Keratinocyte (primary cell): ENCODE measurements around the gene E2F6. TPM values are rescaled to one million over a fixed set of nuclear protein-coding genes. Genes with fewer than 3 reads are reported as not detected.

Experiments
- DNase-seq: peaks from one replicate; pipeline ENCODE4 v3.0.0-alpha.2; 2011; ENCODE audit warnings: low read depth, missing footprints, low spot score
- FAIRE-seq: peaks from 2 replicates; lab custom pipeline; 2011; peaks lifted over from hg19 to GRCh38; lab: Jason Lieb, UNC
- H2AFZ ChIP-seq: 2 replicates; pipeline ENCODE4 v1.6.0; 2012; ENCODE audit warnings: low read length, control low read depth, inconsistent platforms; ENCODE audit not compliant: control insufficient read depth
- H3K27ac ChIP-seq: 2 replicates; pipeline ENCODE4 v1.5.1; 2011; ENCODE audit warnings: low read length; ENCODE audit not compliant: control insufficient read depth, insufficient read depth
- H3K27me3 ChIP-seq: 3 replicates; pipeline ENCODE4 v1.6.0; 2011; ENCODE audit warnings: low read length; ENCODE audit not compliant: control insufficient read depth, insufficient read depth; ENCODE audit errors: extremely low read depth
- H3K36me3 ChIP-seq, 2 experiments: 2 replicates in 1 of 2; 3 replicates in 1 of 2; pipeline ENCODE4 v1.5.1; 2011; ENCODE audit warnings: low read length in 2 of 2, mild to moderate bottlenecking in 1 of 2; ENCODE audit not compliant: control insufficient read depth in 2 of 2, insufficient read depth in 2 of 2; ENCODE audit errors: extremely low read depth in 1 of 2
- H3K4me1 ChIP-seq: 3 replicates; pipeline ENCODE4 v1.5.1; 2011; ENCODE audit warnings: low read length; ENCODE audit not compliant: control insufficient read depth, insufficient read depth; ENCODE audit errors: extremely low read depth
- H3K4me2 ChIP-seq: 3 replicates; pipeline ENCODE4 v1.6.0; 2011; ENCODE audit warnings: low read depth, low read length; ENCODE audit not compliant: control insufficient read depth, insufficient read depth; ENCODE audit errors: extremely low read depth
- H3K4me3 ChIP-seq, 3 experiments: fragments of 200-600 bp in 1 of 3; sonication (generic) in 1 of 3; 2 replicates in 2 of 3; 3 replicates in 1 of 3; pipeline ENCODE4 v1.5.1; 2011 to 2016; ENCODE audit warnings: low read length in 3 of 3, mild to moderate bottlenecking in 3 of 3, control low read depth in 2 of 3, inconsistent platforms in 1 of 3, low read depth in 1 of 3, mixed read lengths in 1 of 3, mixed run types in 1 of 3, moderate library complexity in 1 of 3; ENCODE audit not compliant: control insufficient read depth in 2 of 3, insufficient read depth in 2 of 3; ENCODE audit errors: extremely low read depth in 1 of 3
- H3K79me2 ChIP-seq: 2 replicates; pipeline ENCODE4 v1.6.0; 2012; ENCODE audit warnings: low read length; ENCODE audit not compliant: control insufficient read depth, insufficient read depth
- H3K9ac ChIP-seq: 3 replicates; pipeline ENCODE4 v1.6.0; 2011; ENCODE audit warnings: low read length; ENCODE audit not compliant: control insufficient read depth, insufficient read depth; ENCODE audit errors: extremely low read depth
- H3K9me1 ChIP-seq: 3 replicates; pipeline ENCODE4 v1.6.0; 2011; ENCODE audit warnings: low read length; ENCODE audit not compliant: control insufficient read depth, insufficient read depth; ENCODE audit errors: extremely low read depth
- H3K9me3 ChIP-seq: 2 replicates; pipeline ENCODE4 v1.5.1; 2012; ENCODE audit warnings: low read depth, low read length; ENCODE audit not compliant: control insufficient read depth
- H4K20me1 ChIP-seq: 3 replicates; pipeline ENCODE4 v1.6.0; 2011; ENCODE audit warnings: low read length; ENCODE audit not compliant: control insufficient read depth, insufficient read depth; ENCODE audit errors: extremely low read depth
- EZH2 ChIP-seq: IDR thresholded peaks from one replicate; pipeline ENCODE4 v1.6.1; 2012; ENCODE audit warnings: inconsistent platforms, mild to moderate bottlenecking, low read length, moderate library complexity
- dilution Hi-C: fragments of 300-500 bp; cut with MboI; formaldehyde crosslinking; loops from one replicate; pipeline ENCODE4 v1.7.0; 2020; ENCODE audit warnings: low sequenced_read_pairs; ENCODE audit not compliant: extremely low pct_ligation_motif_present
- polyA minus RNA-seq, 3 experiments: library from RNA; depleted of rRNA, polyadenylated mRNA; stranded (reverse); fragments of >200 nt; gene quantifications; 1 replicate in 1 of 3; 2 replicates in 1 of 3; 3 replicates in 1 of 3; pipeline ENCODE4 v1.2.3, GENCODE V29; 2011
- polyA plus RNA-seq, 5 experiments: library from polyadenylated mRNA; depleted of rRNA in 3 of 5; stranded (reverse) in 3 of 5; stranded (forward) in 1 of 5; unstranded in 1 of 5; fragments of >200 nt; gene quantifications; 1 replicate in 1 of 5; 2 replicates in 3 of 5; 3 replicates in 1 of 5; pipeline versions ENCODE4 v1.2.1 to v1.2.3, GENCODE V29; 2011 to 2012; ENCODE audit warnings: missing spikeins in 2 of 5, low read depth in 1 of 5, low replicate concordance in 1 of 5
- TF ChIP-seq, protein P1 (sequence below), 3 experiments: IDR thresholded peaks in 1 of 3; conservative IDR thresholded peaks in 1 of 3; optimal IDR thresholded peaks in 1 of 3; 2 replicates in 2 of 3; 3 replicates in 1 of 3; pipeline versions ENCODE3 to v1.5.1; 2011; ENCODE audit warnings: low read length in 3 of 3, mild to moderate bottlenecking in 3 of 3, moderate library complexity in 2 of 3, control low read depth in 1 of 3, inconsistent platforms in 1 of 3; ENCODE audit not compliant: insufficient read depth in 2 of 3; ENCODE audit errors: extremely low read depth in 1 of 3

E2F6 gene, protein sequence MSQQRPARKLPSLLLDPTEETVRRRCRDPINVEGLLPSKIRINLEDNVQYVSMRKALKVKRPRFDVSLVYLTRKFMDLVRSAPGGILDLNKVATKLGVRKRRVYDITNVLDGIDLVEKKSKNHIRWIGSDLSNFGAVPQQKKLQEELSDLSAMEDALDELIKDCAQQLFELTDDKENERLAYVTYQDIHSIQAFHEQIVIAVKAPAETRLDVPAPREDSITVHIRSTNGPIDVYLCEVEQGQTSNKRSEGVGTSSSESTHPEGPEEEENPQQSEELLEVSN
- 7.9 to 13.8 TPM (median 9.3 TPM) in 3 replicates for polyA plus RNA-seq
- 8.8 TPM for polyA plus RNA-seq (2011; ENCODE audit: low read depth)
- 5.6 and 12.1 TPM in 2 replicates for polyA plus RNA-seq (2011; cell fraction: cytosol; rRNA removed)
- polyA plus RNA-seq (2011; cell fraction: nucleus; rRNA removed): 10.5 and 15.0 TPM in 2 replicates
- polyA plus RNA-seq (2012; ENCODE audit: low replicate concordance): 9.4 and 10.2 TPM in 2 replicates
- polyA minus RNA-seq: 2.8 to 7.1 TPM (median 3.3 TPM) in 3 replicates
- 6.9 TPM for polyA minus RNA-seq (2011; cell fraction: cytosol; rRNA and poly(A)+ RNA removed)
- 3.9 and 7.6 TPM in 2 replicates for polyA minus RNA-seq (2011; cell fraction: nucleus; rRNA and poly(A)+ RNA removed)

DNA sequence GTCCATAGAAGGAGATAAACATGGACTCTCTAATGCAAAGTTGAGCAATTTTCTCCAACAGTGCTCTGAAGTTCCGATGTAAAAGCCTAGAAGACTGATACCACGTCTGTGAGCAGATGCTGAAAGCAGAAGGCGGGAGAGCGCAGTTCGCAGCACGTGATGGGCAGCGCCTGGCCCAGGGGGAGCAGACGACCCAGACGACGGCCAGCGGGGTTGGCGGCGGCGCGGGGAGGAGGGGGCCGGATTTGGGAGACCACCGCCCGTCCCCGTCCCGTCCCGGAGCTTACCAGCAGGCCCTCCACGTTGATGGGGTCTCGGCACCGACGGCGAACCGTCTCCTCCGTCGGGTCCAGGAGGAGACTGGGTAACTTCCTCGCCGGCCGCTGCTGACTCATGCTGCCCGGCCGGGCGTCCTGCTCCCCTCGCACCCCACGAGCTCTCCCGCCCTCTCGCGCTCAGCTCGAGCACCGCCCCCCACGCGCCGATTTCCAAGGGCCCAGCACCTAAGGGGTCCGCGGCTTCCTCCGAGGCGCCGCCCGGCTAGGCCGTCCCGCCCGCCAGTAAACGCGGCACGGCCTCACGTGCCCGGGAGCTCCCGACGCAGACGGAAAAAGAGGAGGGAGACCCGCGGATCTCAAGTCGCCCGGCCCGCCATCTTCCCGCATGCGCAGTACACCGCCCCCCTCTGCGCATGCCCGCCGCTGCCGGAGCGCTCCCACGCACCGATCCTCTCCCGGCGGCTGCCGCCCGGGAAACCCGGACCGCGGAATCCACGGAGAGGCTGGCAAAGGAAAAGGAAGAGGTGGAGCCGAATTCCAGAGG is at the start of gene E2F6:
TSS of gene E2F6 (minus strand) at position 677 of the 822 bp plus-strand sequence. CDS start at position 395, 282 bp downstream.
- dilution Hi-C loops: no loop called here
- Histone ChIP-seq H3K4me2 (peak within 1 kb of the TSS; percentile 90), H3K79me2 (peaks cover 49% of the 10 kb centered on the region), H3K27me3 (no peaks in the 10 kb centered on the region), H3K4me1 (peaks cover 7% of the 10 kb centered on the region), H3K4me3 (peak within 1 kb of the TSS; percentile 59 to 86 (median 86)), H2AFZ (peak within 1 kb of the TSS; percentile 81), H3K9me1 (no peaks in the 10 kb centered on the region), H3K27ac (peak within 1 kb of the TSS; percentile 61), H4K20me1 (no peaks in the 10 kb centered on the region), H3K9me3 (no peaks in the 10 kb centered on the region), H3K9ac (peak within 1 kb of the TSS; percentile 72), H3K36me3 (peaks cover 3 to 11% of the 10 kb centered on the region in 2 experiments)
- FAIRE-seq (no peak), DNase-seq (peak; percentile 26)
- TF ChIP-seq, protein P1, sequence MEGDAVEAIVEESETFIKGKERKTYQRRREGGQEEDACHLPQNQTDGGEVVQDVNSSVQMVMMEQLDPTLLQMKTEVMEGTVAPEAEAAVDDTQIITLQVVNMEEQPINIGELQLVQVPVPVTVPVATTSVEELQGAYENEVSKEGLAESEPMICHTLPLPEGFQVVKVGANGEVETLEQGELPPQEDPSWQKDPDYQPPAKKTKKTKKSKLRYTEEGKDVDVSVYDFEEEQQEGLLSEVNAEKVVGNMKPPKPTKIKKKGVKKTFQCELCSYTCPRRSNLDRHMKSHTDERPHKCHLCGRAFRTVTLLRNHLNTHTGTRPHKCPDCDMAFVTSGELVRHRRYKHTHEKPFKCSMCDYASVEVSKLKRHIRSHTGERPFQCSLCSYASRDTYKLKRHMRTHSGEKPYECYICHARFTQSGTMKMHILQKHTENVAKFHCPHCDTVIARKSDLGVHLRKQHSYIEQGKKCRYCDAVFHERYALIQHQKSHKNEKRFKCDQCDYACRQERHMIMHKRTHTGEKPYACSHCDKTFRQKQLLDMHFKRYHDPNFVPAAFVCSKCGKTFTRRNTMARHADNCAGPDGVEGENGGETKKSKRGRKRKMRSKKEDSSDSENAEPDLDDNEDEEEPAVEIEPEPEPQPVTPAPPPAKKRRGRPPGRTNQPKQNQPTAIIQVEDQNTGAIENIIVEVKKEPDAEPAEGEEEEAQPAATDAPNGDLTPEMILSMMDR (optimal IDR thresholded peaks at IDR 0.05 in 1 of 3, IDR thresholded peaks at IDR 0.05 in 1 of 3, conservative IDR thresholded peaks at IDR 0.05 in 1 of 3; ENCODE audit: extremely low read depth in 1 of 3, insufficient read depth in 2 of 3, low read length in 3 of 3): no peak

DNA sequence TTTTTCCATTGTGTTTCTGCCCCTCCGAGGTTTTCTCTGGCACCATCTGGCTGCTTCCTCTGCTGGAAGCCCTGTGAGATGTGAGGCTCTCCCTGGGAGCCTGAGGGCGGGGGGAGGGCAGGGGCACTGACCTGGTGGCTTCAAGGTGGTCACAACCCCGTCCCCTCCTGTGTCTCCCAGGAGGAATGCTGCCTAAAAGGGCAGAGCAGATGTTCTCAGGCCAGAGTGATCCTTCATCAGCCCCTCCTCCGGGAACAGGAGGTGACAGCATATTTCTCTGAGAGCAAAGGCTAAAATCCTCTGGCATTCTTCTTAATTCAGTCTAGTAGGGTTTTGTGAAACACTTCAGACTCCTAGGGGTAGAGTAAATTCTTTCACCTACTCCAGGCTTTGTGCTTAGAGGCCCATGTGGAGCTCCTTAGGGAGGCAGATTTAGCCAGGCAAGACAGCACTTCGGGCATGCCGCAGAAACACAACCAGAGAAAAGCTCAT is 49.6 kb upstream of the E2F6 start:
- TF ChIP-seq, protein P1 (optimal IDR thresholded peaks at IDR 0.05 in 1 of 3, IDR thresholded peaks at IDR 0.05 in 1 of 3, conservative IDR thresholded peaks at IDR 0.05 in 1 of 3; ENCODE audit: extremely low read depth in 1 of 3, insufficient read depth in 2 of 3, low read length in 3 of 3): no peak
- TF ChIP-seq EZH2: no peak
- dilution Hi-C loops: no loop called here
- no peaks in the 10 kb centered on the region for H3K9me1 ChIP-seq
- no peak overlapping the region for H3K27ac ChIP-seq
- H3K9me3 ChIP-seq: no peaks in the 10 kb centered on the region
- no peaks in the 10 kb centered on the region for H3K36me3 ChIP-seq
- FAIRE-seq (no peak), DNase-seq (no peak)
- H3K9ac ChIP-seq: no peak overlapping the region
- H3K4me1 ChIP-seq: no peaks in the 10 kb centered on the region
- no peak overlapping the region for H3K4me2 ChIP-seq
- no peak overlapping the region for H2AFZ ChIP-seq
- no peaks in the 10 kb centered on the region for H3K79me2 ChIP-seq
- H4K20me1 ChIP-seq: no peaks in the 10 kb centered on the region
- no peak overlapping the region for H3K4me3 ChIP-seq
- H3K27me3 ChIP-seq: peaks cover 21% of the 10 kb centered on the region
